Cardiac muscle cell (in vitro differentiated cells and primary cell): ENCODE data around the gene GABRD. TPM values are rescaled to one million over a fixed set of nuclear protein-coding genes. Genes with fewer than 3 reads are reported as not detected.

Experiments
- DNase-seq, 2 donors: peaks; one replicate each; pipeline versions ENCODE4 v3.0.0 to v3.0.0-alpha.2; 2010 to 2017; ENCODE audit warnings: low read depth in 1 of 2, low spot score in 1 of 2
- H3K27ac ChIP-seq: fragments of 200-600 bp; sonication (generic); 2 replicates; pipeline ENCODE4 v1.5.1; 2016
- H3K27me3 ChIP-seq: fragments of 200-600 bp; sonication (generic); 2 replicates; pipeline ENCODE4 v1.6.0; 2016; ENCODE audit warnings: control low read depth
- H3K36me3 ChIP-seq: fragments of 200-600 bp; sonication (generic); 2 replicates; pipeline ENCODE4 v1.5.1; 2016; ENCODE audit warnings: control low read depth
- H3K4me1 ChIP-seq: fragments of 200-600 bp; sonication (generic); 2 replicates; pipeline ENCODE4 v1.8.1; 2017; ENCODE audit warnings: low read depth, mild to moderate bottlenecking, mixed run types
- H3K4me3 ChIP-seq: fragments of 200-600 bp; sonication (generic); 2 replicates; pipeline ENCODE4 v1.5.1; 2016; ENCODE audit warnings: mild to moderate bottlenecking
- H3K9me3 ChIP-seq: fragments of 200-600 bp; sonication (generic); 2 replicates; pipeline ENCODE4 v1.5.1; 2017; ENCODE audit warnings: low read depth, mild to moderate bottlenecking, control low read depth
- polyA plus RNA-seq: library from polyadenylated mRNA; unstranded; fragments of >200 nt; fragmentation: Nextera tagmentation; extraction: Ambion mirVana; gene quantifications from 2 replicates; pipeline ENCODE4 v1.2.1, GENCODE V29; 2016
- total RNA-seq: library from RNA; depleted of rRNA; stranded (reverse); fragments of >200 nt; gene quantifications from 2 replicates; pipeline ENCODE4 v1.2.3, GENCODE V29; 2016
- TF ChIP-seq, protein P1 (sequence below): IDR thresholded peaks from 2 replicates; pipeline ENCODE4 v1.5.1; 2012; ENCODE audit warnings: low read depth, mild to moderate bottlenecking, low read length

GABRD gene
- total and polyA plus RNA-seq, 2 experiments from 2014 or later = not detected

DNA sequence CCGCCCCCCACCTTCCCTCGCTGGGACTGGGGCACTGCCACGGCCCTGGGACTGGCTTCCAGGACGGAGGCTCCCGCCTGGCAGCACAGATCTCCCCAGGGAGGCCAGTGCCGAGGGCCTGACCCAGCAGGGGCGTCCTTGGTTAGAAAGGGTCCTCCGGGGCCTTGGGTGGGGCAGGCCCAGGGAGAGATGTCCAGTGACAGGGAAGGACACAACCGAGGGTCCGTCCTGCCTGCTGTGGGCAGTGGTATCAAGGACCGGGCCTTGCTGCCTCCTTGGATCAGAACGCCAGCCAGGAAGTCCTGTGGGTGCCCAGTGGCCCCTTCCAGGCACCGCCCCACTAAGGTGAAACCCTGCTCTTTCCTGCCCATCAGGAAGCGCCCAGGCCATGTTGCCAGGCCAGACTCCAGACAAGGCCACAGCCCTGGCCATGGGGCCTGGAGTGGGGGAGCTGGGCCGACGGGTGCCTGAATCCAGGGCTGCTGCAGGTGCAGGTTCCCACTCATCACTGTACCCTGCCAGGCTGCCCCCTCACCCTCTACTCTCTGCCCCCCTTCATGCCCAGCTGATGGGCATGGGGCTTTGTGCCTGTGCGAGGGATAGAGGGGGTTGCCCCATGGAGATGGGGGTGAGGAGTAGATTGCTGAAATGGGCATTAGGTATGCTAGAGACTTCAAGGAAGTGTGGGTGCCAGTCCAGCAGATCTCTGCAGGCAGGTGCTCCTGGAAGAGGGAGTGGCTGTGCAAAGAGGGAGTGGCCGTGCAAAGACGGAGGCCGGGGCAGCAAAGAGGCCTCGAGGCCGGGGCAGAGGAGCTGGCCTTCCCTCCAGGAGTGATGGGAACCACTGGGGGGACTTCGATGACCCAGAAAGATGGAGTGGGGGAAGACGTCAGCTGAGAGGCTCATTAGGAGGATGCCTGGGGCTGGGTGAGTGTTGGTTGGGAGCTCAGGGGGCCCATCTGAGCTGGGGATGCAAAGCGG, 28.9 kb downstream of the GABRD start:
- Histone ChIP-seq H3K4me3 (no peak overlapping the region), H3K4me1 (no peaks in the 10 kb centered on the region), H3K36me3 (no peaks in the 10 kb centered on the region), H3K9me3 (no peaks in the 10 kb centered on the region), H3K27me3 (peaks cover 8% of the 10 kb centered on the region), H3K27ac (no peak overlapping the region)
- no peak for DNase-seq
- TF ChIP-seq, protein P1, sequence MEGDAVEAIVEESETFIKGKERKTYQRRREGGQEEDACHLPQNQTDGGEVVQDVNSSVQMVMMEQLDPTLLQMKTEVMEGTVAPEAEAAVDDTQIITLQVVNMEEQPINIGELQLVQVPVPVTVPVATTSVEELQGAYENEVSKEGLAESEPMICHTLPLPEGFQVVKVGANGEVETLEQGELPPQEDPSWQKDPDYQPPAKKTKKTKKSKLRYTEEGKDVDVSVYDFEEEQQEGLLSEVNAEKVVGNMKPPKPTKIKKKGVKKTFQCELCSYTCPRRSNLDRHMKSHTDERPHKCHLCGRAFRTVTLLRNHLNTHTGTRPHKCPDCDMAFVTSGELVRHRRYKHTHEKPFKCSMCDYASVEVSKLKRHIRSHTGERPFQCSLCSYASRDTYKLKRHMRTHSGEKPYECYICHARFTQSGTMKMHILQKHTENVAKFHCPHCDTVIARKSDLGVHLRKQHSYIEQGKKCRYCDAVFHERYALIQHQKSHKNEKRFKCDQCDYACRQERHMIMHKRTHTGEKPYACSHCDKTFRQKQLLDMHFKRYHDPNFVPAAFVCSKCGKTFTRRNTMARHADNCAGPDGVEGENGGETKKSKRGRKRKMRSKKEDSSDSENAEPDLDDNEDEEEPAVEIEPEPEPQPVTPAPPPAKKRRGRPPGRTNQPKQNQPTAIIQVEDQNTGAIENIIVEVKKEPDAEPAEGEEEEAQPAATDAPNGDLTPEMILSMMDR = no peak

GRCh38 chr1:2049225-2049717, 30.1 kb downstream of the GABRD start:
- Histone ChIP-seq H3K27ac (peak overlapping the region; percentile 78), H3K4me3 (peak overlapping the region; percentile 76), H3K27me3 (peaks cover 8% of the 10 kb centered on the region), H3K9me3 (no peaks in the 10 kb centered on the region), H3K36me3 (no peaks in the 10 kb centered on the region), H3K4me1 (peaks cover 7% of the 10 kb centered on the region)
- TF ChIP-seq, protein P1 = peak; percentile 23
- DNase-seq = peak; percentile 15 to 66

- H3K27ac ChIP-seq = peak within 1 kb of the TSS; percentile 78
- DNase-seq = peak; percentile 21 to 95
Measured at GRCh38 chr1:2049718-2050431, 30.7 kb downstream of the GABRD start, which contains the start of gene PRKCZ. Gene PRKCZ (plus strand): TSS chr1:2050411. CDS start chr1:2050631, 220 bp downstream.

DNA sequence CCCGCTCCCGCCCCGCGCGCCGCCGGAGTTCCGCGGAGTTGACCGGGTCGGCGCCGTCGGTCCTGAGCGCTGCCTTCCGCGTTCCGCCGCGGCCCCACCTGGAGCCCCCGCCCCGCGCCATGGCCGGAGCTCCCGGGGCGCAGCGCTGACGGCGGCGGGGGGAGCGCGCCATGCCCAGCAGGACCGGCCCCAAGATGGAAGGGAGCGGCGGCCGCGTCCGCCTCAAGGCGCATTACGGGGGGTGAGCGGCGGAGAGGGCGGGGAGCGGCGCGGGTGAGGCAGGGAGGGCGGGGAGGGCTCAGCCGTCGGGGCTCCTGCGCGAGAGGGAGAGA, 31.3 kb downstream of the GABRD start:
- no peak overlapping the region for H3K27ac ChIP-seq
- H3K4me1 ChIP-seq = peaks cover 10% of the 10 kb centered on the region
- peak overlapping the region; percentile 76 for H3K4me3 ChIP-seq
- DNase-seq = no peak
- peaks cover under 1% of the 10 kb centered on the region for H3K36me3 ChIP-seq
- H3K9me3 ChIP-seq = no peaks in the 10 kb centered on the region
- TF ChIP-seq, protein P1 = no peak
- H3K27me3 ChIP-seq = peaks cover 8% of the 10 kb centered on the region

More at GRCh38 chr1:2049718-2050431, 30.7 kb downstream of the GABRD start, which contains the start of gene PRKCZ:
- Histone ChIP-seq H3K9me3 (no peaks in the 10 kb centered on the region), H3K36me3 (no peaks in the 10 kb centered on the region), H3K4me1 (peaks cover 10% of the 10 kb centered on the region), H3K27me3 (peaks cover 8% of the 10 kb centered on the region), H3K4me3 (peak within 1 kb of the TSS; percentile 76)
- TF ChIP-seq, protein P1 = no peak
